SU-DHL-6 (cell line): ENCODE data around the gene RGS13.

ENCODE experiments used
- H2AFZ ChIP-seq: fragments of 200-600 bp; sonication (generic); 2 replicates; pipeline ENCODE4 v1.6.1; 2014; ENCODE audit warnings: low read depth, mild to moderate bottlenecking, moderate library complexity, mixed read lengths, antibody characterized with exemption, low read length; ENCODE audit not compliant: severe bottlenecking
- H3F3A ChIP-seq: fragments of 200-600 bp; shearing (Covaris generic); 2 replicates; pipeline ENCODE4 v1.6.0; 2016; ENCODE audit warnings: antibody characterized with exemption, mild to moderate bottlenecking; ENCODE audit not compliant: insufficient read depth
- H3K27ac ChIP-seq: fragments of 200-600 bp; sonication (generic); 2 replicates; pipeline ENCODE4 v1.5.1; 2016; ENCODE audit warnings: low read depth, mild to moderate bottlenecking, low read length, moderate library complexity, mixed read lengths
- H3K27me3 ChIP-seq: fragments of 200-600 bp; sonication (generic), shearing (Covaris generic); 2 replicates; pipeline ENCODE4 v1.6.0; 2014; ENCODE audit warnings: mild to moderate bottlenecking, low read length
- H3K36me3 ChIP-seq: fragments of 200-600 bp; sonication (generic); 2 replicates; pipeline ENCODE4 v1.6.1; 2014; ENCODE audit warnings: mild to moderate bottlenecking, low read length, mixed read lengths
- H3K4me2 ChIP-seq: fragments of 300-600, 200-600 bp; shearing (Covaris generic), sonication (generic); 2 replicates; pipeline ENCODE4 v1.6.0; 2014; ENCODE audit warnings: low read length, low read depth, mild to moderate bottlenecking; ENCODE audit not compliant: poor library complexity, severe bottlenecking
- H3K4me3 ChIP-seq: fragments of 200-600 bp; sonication (generic); 2 replicates; pipeline ENCODE4 v1.5.1; 2014; ENCODE audit warnings: antibody characterized with exemption, low read length, mild to moderate bottlenecking, mixed read lengths; ENCODE audit not compliant: insufficient read depth, poor library complexity, severe bottlenecking
- H3K79me2 ChIP-seq: fragments of 200-600 bp; sonication (generic); 2 replicates; pipeline ENCODE4 v1.6.1; 2014; ENCODE audit warnings: mild to moderate bottlenecking, low read length, moderate library complexity; ENCODE audit not compliant: insufficient read depth
- H3K9ac ChIP-seq: fragments of 200-600 bp; sonication (generic); 2 replicates; pipeline ENCODE4 v1.7.0; 2014; ENCODE audit warnings: mild to moderate bottlenecking, low read length
- H3K9me2 ChIP-seq: fragments of 200-600 bp; sonication (generic); replicated peaks from 2 replicates; pipeline ENCODE4 v1.6.1; 2014; ENCODE audit warnings: low read length; ENCODE audit not compliant: insufficient read depth
- H3K9me3 ChIP-seq: fragments of 200-600 bp; sonication (generic); 2 replicates; pipeline ENCODE4 v1.6.1; 2014; ENCODE audit warnings: low read length, mixed read lengths; ENCODE audit not compliant: insufficient read depth
- H4K20me1 ChIP-seq: fragments of 200-600 bp; sonication (generic); 2 replicates; pipeline ENCODE4 v1.6.1; 2014; ENCODE audit warnings: low read depth, mild to moderate bottlenecking, antibody characterized with exemption, low read length, moderate library complexity, mixed read lengths
- EZH2phosphoT487 ChIP-seq: fragments of 200-600 bp; sonication (generic), shearing (Covaris generic); conservative IDR thresholded peaks from 2 replicates; pipeline ENCODE4 v1.6.1; 2018; ENCODE audit warnings: mild to moderate bottlenecking, antibody characterized with exemption, low read length, moderate library complexity, mixed read lengths
- TF ChIP-seq, protein P1 (sequence below): fragments of 200-600 bp; sonication (generic); IDR thresholded peaks from one replicate; pipeline ENCODE4 v1.5.1; 2017; ENCODE audit warnings: antibody characterized with exemption, mild to moderate bottlenecking, low read length, moderate library complexity; ENCODE audit not compliant: insufficient read depth, poor library complexity, severe bottlenecking

RGS13 gene, protein sequence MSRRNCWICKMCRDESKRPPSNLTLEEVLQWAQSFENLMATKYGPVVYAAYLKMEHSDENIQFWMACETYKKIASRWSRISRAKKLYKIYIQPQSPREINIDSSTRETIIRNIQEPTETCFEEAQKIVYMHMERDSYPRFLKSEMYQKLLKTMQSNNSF

DNA sequence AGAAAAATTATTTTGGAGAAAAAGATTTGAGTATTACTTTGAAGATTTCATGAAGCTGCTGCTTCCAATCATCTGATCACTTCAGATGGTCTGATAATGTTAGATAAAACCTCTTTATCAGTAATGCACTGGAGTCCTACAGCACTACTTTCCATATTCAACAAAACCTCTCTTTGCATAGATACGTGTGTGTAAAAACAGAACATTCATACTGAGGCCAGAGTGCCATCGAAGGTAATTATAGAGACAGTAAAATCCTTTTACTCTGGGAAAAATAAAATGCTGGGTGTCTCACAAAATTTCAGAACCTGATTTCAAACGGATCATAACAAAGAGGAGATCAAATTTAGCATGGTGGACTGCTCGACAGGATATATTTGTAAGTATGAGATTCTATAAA lies at the start of gene RGS13:
TSS of gene RGS13 (plus strand) at position 209 of the 400 bp plus-strand sequence. CDS start 8,188 bp downstream, outside the sequence.
- peak within 1 kb of the TSS; percentile 79 for H3K4me3 ChIP-seq
- H3K9me3 ChIP-seq: no peaks in the 10 kb centered on the region
- no peaks in the 10 kb centered on the region for H3K9me2 ChIP-seq
- peaks cover 33% of the 10 kb centered on the region for H3K36me3 ChIP-seq
- H3K4me2 ChIP-seq: peak within 1 kb of the TSS; percentile 100
- H3F3A ChIP-seq: peaks cover 78% of the 10 kb centered on the region
- H3K27ac ChIP-seq: peak within 1 kb of the TSS; percentile 99
- H3K79me2 ChIP-seq: peaks cover 88% of the 10 kb centered on the region
- TF ChIP-seq EZH2phosphoT487: no peak
- TF ChIP-seq, protein P1, sequence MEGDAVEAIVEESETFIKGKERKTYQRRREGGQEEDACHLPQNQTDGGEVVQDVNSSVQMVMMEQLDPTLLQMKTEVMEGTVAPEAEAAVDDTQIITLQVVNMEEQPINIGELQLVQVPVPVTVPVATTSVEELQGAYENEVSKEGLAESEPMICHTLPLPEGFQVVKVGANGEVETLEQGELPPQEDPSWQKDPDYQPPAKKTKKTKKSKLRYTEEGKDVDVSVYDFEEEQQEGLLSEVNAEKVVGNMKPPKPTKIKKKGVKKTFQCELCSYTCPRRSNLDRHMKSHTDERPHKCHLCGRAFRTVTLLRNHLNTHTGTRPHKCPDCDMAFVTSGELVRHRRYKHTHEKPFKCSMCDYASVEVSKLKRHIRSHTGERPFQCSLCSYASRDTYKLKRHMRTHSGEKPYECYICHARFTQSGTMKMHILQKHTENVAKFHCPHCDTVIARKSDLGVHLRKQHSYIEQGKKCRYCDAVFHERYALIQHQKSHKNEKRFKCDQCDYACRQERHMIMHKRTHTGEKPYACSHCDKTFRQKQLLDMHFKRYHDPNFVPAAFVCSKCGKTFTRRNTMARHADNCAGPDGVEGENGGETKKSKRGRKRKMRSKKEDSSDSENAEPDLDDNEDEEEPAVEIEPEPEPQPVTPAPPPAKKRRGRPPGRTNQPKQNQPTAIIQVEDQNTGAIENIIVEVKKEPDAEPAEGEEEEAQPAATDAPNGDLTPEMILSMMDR: no peak
- no peaks in the 10 kb centered on the region for H4K20me1 ChIP-seq
- H2AFZ ChIP-seq: no peak within 1 kb of the TSS
- H3K27me3 ChIP-seq: no peaks in the 10 kb centered on the region
- H3K9ac ChIP-seq: peak within 1 kb of the TSS; percentile 73

DNA sequence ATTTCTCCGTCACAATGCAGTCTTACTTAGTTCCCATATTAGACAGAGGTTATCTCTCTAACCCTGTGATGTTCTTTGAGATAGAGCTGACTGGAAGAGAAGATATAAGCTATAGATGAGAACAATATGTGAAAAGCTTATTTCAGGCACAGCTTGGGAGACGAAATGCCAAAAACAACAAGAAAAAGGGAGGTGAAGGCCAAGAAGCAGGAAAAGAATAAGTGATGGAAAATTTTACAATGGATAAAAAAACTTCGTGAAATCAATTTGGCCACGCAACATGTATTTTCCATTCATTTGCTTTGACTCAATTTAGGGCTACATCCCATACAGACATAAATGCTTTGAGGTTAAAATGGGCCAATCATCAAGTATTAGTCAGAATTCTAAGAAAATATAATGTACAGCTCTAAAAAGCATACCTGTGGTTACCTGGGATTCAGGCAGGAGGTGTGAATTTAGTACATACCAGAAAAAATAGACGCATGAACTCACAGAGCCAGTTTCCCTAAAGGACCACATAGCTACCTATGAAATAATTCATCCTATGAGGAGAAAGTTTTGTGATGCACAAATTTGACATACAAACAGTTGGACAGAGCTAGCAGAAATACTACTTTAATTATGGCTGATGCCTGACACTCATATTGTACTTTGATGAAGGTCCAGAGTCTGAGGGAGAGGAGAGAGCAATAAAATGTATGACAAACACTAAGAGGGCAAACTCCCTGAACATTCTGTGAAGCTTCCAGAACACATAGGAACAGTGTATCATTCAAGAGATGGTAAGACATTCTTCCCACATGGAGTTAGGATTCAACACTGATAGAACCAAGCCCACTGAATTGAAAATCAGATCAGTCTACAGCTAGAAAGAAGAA lies 48.3 kb upstream of the RGS13 start:
- no peaks in the 10 kb centered on the region for H3K79me2 ChIP-seq
- H3K27ac ChIP-seq: no peak overlapping the region
- no peaks in the 10 kb centered on the region for H4K20me1 ChIP-seq
- no peaks in the 10 kb centered on the region for H3F3A ChIP-seq
- H3K27me3 ChIP-seq: no peaks in the 10 kb centered on the region
- no peaks in the 10 kb centered on the region for H3K9me3 ChIP-seq
- no peak overlapping the region for H2AFZ ChIP-seq
- no peak overlapping the region for H3K9ac ChIP-seq
- no peaks in the 10 kb centered on the region for H3K9me2 ChIP-seq
- no peak overlapping the region for H3K4me3 ChIP-seq
- H3K4me2 ChIP-seq: no peak overlapping the region
- H3K36me3 ChIP-seq: no peaks in the 10 kb centered on the region
- TF ChIP-seq, protein P1: no peak
- no peak for TF ChIP-seq EZH2phosphoT487

DNA sequence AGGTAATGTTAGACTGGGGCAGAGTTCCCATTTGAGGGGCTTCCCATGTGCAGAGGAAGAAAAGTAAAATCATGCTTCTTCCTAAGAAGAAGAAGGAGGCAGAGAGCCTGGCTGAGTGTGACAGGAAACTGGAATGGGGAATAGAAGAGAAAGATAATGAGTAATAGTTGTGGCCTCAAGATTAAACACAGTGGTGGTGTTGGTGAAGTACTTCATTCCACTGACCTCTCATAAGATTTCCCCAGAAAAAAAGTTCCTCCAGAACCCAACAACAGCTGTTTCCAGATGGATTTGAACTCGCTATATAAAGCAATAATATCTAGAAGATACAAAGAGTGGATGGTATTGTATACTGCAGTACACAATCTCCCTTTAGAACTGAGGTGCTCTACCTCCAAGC lies 47.4 kb upstream of the RGS13 start:
- TF ChIP-seq, protein P1: no peak
- no peak for TF ChIP-seq EZH2phosphoT487
- Histone ChIP-seq H3K9me2 (no peaks in the 10 kb centered on the region), H3K9ac (no peak overlapping the region), H3K9me3 (no peaks in the 10 kb centered on the region), H3K4me3 (no peak overlapping the region), H3K27ac (no peak overlapping the region), H2AFZ (no peak overlapping the region), H3K79me2 (no peaks in the 10 kb centered on the region), H3K4me2 (no peak overlapping the region), H3F3A (no peaks in the 10 kb centered on the region), H4K20me1 (no peaks in the 10 kb centered on the region), H3K36me3 (no peaks in the 10 kb centered on the region), H3K27me3 (no peaks in the 10 kb centered on the region)
